HG02884 (cell line): Measurements from ENCODE around the gene MACROD2.

Experiments
- ATAC-seq: cut with Tn5 transposase; IDR thresholded peaks from one replicate; pipeline ENCODE4 v1.9.1; 2021; ENCODE audit warnings: mild to moderate bottlenecking, moderate library complexity; ENCODE audit not compliant: unreplicated experiment

MACROD2 gene

DNA sequence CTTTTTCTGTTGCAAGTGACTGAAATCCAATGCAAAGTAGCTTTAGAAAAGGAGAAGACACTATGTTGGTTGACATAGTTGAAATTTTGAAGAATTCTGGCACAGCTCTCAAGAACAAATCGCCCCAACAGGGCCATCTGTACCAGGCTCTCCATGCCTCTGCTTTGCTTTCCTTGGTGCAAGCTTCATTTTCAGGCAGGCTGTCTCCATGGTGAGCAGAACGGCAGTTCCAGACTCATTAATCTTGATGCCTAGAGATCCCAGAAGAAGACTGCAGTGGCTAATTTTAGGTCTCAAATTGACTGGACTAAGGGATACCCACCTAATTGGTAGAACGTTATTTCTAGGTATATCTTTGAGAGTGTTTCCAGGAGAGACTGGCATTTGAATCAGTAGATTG, 1292.8 kb downstream of the MACROD2 start:
- ATAC-seq = no peak

DNA sequence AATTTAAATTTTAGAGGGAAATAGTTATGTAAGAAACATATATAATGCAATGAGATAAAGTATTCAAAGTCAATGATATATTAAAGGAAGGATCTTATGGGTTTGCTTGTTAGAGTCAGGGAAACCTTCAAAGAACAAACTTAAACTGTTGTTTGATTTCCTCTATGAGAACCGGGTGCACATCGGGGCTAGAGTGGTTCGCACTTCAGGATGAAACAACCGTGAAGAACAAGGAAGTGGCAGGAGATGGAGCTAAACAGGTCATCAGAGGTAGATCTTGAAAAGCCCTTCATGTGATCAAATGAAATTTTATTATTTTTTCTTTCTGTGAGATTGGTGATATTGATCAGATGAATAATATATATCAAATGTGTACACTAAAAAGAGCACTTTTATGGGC, 1294.0 kb downstream of the MACROD2 start:
- no peak for ATAC-seq

DNA sequence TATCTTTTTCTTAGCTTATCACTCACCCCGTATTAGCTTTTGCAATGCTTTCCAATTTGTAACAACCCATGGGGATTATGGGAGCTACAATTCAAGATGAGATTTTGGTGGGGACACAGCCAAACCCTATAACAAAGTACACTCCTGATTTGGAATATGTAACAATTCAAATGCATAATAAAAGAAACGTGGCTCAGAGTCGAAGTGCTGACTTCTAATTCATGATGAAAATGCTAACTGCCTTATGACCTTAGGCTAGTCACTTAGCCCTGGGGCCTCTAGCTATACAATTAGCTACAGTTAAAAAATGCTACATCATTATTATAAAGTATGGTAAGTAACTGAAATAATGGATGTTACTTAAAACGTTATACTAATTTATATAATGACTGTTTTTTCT, 1297.1 kb downstream of the MACROD2 start:
- ATAC-seq = no peak

DNA sequence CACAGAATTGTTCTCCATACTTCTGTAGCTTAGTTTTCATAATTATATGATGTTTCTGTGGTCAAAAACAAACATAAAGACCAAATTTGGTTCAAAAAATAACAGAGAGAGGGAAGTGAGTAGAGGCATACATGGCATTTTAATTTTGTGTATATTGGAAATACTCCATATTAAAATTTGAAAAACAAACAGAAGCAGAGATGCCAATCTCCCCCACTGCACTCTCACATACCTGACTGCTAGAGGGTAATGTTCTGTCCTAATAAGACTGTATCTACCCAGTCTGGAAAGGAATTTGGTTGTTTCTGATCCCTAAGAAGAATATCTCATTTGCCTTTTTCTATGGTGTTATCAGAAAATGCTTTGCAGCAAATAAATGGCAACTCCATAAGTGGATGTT, 1301.1 kb downstream of the MACROD2 start:
- ATAC-seq = no peak

DNA sequence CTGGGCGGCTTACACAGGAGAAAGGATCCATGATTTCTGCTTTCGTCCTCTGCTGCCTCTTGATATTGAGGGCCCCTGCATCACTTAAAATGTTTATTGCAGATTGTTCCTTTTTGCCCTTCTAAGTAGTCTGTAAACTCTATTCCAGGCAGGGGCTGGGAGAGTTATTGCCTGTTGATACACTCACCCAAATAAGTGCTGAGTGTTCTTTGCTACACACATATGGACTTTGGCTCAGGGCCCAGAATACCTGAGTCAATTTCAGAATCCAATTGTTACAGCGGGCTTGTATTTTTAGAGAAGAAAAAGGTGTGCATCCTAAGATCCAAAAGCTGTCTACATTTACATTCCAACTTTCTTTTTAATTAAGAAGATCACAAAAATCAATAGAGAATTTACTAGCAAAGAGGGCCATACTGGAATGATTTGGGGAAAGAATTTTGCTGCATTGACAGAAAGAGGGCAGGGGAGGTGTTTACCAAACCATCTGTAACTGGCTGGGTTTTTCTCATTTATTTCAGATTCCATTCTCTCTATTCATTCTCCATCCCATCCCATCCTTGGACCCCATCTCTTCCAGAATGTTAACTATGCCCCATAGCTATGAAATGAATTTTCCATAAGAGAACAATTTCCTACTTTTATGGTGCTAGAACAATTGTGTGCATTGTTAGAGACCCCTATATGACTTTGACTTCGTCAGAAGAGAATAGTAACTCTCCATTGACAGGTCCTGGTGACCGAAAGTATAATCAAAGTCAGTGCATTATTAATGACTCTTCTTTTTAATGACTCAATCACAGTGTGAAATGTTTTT, 1302.0 kb downstream of the MACROD2 start:
- ATAC-seq = no peak

DNA sequence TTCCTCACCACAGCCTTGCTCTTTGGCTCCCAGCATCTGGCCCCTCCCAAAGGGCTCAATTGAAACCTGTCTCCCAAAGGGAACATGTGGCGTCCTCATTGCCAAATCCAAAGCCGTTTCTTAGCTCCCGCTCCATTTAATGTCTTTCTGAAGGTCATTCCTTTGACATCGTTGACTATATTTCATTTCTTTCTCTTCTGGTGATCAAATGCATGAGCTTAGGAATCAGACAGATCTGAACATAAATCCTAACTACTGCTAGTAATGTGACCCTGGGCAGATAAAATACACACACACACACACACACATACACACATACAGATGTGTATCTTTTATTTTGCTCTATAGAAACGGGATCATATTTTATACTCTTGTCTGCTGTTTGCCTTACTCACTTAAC, 1306.8 kb downstream of the MACROD2 start:
- ATAC-seq = no peak

DNA sequence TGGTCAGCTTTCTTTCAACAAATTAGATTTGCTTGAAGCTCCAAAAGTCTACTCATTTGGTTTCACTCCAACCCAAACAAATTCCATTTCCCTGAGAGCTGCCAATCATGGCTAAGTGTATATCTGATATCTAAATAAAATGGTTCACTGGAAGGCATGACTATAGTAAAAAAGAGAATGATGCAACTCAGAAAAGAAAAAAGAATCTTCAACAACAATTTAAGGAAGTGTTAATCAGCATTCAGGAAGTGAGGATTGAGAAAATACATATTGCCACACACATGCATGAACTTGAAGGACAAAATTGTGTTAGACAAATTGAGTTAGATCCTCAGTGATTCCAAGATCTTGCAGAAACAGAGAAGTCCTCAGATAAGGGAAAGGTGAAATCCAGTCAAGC, 1315.0 kb downstream of the MACROD2 start:
- ATAC-seq = no peak

DNA sequence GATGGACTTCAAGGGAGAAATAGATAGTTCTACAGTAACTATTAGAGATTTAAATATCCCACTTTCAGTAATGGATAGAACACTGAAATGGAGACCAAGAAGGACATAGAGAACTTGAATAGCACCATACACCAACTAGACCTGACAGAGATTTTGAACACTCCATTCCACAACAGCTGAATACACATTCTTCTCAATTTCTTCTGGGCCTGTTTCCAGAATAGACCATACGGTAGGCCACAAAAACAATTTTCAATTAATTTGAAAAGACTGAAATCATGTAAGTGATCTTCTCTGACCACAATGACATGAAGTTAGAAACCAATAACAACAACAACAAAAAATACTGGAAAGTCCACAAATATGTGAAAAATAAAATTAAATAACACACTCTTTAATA, 1321.2 kb downstream of the MACROD2 start:
- ATAC-seq = no peak

DNA sequence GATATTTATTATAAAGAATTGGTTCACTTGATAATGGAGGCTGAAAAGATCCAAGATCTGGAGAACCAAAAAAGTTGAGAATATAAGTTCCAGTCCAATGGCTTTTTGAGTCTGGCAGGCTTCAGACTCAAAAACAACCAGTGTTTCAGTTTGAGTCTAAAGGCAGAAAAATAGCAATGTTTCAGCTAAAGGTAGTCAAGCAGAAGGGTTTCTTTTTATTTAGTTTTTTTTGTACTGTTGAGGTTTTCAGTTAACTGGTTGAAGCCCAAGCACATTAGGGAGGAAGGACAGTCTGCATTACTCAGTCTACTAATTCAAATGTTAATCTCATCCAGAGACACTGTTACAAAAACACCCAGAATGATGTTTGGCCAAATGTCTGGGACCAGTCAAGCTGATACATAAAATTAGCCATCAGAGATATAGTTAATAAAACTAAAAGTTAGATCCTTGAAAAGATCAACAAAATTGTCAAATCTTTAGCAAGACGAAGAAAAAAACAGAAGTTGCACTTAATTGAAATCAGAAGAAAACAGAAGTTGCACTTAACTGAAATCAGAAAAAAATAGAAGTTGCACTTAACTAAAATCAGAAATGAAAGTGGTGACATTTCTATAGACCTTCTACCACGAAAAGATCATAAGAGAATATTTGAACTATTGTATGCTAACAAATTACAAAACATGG, 1322.4 kb downstream of the MACROD2 start:
- peak; percentile 78 for ATAC-seq

DNA sequence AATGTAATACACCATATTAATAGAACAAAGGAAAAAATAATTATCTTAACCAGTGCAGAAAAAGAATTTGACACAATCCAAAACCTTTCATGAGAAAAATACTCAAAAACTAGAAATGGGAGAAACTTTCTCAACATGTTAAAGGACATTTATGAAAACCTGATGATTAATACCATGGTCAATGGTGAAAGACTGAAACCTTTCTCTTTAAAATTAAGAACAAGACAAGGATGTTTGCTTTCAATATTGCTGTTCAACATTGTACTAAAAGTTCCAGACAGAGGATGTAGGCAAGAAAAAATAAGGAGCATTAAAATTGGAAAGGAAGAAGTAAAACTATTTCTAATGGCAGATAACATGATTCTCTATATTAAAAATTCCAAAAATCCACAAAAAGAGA, 1323.4 kb downstream of the MACROD2 start:
- ATAC-seq = peak; percentile 37

DNA sequence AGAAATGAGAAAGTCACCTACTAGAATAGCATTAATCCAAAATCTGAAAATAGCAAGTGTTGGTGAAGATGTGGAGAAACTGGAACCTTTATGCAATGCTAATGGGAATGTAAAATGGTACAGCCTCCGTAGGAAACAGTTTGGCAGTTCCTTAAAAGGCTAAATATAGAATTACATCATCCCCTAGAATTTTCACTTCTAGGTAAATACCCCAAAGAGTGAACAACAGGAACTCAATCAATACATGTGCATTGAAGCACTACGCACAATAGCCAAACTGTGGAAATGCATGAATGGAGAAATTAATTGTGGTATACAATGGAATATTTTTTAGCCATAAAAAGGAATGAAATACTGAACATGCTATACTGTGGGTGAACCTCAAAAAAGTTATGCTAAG, 1324.1 kb downstream of the MACROD2 start:
- ATAC-seq = no peak

DNA sequence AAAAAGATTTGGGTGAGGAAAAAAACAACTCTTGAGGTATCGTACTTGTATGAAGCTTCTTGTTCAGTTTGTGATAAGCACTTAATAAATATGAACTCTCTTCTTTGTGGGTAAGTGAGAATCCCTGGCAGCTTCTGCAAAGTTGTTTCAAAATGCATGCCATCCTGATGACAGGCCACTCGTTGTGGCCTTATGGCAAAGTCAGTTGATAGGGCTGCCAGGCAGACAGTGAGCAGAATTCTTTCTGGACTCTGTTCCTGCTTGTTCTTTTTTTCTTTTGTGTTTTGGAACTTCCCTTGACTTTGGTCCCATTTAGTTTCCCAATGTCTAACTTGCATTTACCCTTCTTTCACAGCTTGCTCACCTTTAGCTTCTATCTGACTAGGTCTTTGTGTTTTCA, 1325.6 kb downstream of the MACROD2 start:
- no peak for ATAC-seq

DNA sequence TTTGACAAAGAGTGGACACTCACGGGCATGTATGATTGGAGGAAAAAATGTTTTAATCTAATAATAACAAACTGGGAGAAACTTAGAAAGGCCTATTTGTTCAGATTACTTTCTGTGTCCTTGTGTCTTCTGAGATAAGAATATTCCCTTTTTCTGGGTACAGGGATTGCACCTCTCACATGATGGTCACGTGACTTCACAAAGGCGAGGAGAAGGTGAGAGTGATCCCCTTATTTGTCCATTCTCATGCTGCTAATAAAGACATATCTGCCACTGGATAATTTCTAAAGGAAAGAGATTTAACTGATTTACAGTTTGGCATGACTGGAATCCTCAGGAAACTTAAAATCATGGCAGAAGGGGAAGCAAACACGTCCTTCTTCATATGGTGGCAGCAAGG, 1331.8 kb downstream of the MACROD2 start:
- no peak for ATAC-seq

DNA sequence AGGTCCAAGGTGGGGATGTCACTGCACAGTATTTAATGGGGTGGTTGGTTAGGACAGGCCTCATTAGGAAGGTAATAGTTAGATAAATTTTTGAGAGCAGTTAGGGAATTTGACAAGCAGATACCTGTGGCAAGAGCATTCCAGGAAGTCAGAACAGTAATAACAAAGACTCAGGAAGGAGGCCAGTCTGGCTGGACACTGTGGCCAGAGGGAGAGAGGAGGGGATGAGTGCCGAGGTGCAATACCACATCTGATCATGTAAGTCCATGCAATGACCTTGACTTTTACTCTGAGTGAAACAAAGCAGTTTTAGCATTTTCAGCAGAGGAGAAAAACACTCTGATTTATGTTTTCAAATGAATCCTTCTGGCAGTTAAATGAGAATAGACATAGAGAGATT, 1332.8 kb downstream of the MACROD2 start:
- no peak for ATAC-seq

DNA sequence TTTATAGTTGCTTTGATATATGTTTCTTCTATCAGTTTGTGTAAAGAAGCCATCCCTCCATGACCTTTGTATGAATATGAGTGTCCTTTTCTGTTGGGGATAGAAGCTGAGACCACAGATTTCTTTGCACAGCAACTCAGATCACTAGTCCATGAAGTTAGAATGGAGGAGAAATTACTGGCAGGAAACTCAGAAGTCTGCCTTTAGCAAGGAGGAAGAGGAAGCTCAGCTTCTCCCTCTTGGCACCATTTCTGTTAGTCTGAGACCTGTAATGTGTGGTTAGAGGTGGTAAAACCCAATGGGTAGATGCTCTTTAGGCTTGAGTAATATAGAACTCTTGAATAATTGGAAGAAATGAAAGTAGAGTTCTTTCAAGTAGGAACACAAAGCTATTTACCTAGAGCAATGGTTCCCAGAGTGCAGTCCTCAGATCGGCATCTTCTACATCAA, 1337.4 kb downstream of the MACROD2 start:
- ATAC-seq = peak; percentile 80

DNA sequence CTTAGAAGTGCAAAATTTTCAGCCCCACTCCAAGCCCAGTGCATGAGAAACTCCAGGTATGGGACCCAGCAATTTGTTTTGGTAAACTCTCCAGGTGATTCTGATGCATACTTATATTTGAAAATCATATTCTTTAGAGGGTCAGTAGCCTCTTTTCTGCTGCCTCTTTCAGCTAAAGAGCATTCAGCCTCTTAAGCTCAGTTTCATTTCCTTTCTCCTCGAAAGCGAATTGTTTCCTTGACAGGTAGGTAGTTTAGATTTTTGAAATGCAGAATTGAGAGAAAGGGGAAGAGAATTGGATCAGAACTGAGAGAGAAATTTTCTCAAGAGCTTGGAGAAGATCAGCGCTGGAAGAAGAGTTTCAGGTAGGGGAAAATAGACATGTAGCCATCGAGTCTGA, 1337.9 kb downstream of the MACROD2 start:
- ATAC-seq = peak; percentile 31

DNA sequence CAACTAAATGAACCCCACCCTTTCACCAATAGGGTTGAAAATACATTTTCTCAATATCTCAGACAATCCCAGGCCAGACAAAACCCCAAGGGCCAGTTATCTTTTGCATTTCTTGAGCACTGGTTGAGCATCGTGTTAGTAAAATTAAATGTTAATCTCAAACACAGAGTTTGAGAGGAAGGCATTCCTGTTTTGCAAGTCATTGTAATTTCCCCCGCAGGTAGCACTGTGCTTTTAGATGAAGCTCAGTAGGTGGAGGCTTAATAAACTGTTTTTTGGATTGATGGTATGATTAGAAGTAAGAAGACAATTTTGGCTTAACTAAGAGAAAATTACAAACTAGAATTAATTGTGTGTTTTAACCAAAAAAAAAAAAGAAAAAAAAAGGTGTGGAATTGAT, 1340.7 kb downstream of the MACROD2 start:
- ATAC-seq = no peak

DNA sequence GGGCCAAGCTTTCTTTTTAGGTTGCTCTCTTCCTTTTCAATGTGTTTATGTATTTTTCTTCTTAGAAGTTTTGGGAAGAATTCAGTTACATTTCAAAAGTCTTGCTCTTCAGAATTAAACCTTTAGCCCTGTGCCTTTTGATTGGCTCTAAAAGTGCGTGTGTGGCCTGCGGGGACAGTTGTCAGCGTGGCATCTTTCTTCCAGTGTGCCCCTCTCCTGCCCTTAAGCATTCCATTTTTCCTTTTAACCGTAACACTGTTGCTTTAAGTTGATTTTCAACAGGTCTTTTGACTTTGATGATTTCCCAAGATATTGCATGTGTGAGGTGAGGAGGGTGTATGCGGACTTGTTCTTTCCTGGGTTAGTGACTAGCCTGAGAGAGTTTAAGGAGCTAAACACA, 1341.2 kb downstream of the MACROD2 start:
- ATAC-seq = no peak

DNA sequence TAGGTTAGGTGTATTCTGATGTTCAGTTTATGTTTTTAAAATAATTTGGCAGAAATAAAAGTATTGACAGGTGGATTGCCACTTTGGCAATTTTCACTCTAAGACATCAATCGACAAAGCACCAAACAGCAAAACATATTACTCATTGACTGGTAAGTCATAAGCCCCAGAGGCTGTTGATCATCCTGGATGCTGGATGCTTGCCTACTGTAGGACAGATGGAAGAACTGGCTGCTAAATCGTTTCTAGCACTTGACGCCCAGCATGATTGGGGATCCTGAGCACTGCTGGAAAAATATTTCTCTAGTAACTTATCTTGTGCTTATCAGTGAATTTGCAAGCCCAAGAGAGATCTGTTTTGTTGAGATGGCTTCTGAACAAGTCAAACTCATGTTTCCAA, 1343.9 kb downstream of the MACROD2 start:
- ATAC-seq = no peak

DNA sequence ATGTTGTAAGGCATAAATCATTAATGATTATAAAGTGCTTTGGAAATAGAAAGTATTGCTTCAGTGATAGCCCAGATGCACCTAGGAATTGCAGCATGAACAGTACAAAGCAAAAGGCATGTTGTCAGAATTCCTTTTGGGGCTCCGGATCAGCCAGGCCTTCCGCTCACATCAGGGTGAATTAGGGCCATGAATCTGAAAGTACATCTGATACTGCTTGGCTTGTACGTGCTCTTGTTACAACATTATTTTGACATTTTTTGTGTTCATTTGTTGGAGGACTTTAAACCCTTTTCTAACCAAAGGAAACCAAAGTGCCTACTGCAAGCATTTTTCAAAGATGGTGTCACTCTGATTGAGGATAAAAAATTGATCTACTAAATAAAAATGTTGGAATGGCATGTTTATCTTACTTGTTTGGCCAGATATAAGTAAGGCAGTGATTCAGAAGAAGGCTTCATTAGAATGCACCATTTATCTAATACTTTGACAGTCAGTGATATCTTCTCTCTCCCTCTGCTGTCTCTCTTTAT, 1347.7 kb downstream of the MACROD2 start:
- no peak for ATAC-seq

DNA sequence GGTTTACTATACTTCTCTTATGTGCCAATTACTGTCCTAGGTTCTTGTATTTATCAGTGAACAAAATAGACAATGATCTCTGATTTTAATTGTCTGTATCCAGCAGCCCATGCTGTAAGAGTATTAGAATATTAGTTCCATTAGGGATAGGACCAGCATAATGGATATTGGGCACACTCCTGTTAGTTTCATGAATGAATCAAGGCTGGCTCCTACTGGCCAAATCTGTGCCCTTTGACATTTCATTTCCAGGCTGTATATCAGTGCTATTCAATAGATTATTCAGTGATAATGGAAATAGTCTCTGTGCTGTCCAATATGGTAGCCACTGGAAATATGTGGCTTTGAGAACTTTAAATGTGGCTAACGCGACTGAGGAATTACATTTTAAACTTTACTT, 1350.0 kb downstream of the MACROD2 start:
- no peak for ATAC-seq

DNA sequence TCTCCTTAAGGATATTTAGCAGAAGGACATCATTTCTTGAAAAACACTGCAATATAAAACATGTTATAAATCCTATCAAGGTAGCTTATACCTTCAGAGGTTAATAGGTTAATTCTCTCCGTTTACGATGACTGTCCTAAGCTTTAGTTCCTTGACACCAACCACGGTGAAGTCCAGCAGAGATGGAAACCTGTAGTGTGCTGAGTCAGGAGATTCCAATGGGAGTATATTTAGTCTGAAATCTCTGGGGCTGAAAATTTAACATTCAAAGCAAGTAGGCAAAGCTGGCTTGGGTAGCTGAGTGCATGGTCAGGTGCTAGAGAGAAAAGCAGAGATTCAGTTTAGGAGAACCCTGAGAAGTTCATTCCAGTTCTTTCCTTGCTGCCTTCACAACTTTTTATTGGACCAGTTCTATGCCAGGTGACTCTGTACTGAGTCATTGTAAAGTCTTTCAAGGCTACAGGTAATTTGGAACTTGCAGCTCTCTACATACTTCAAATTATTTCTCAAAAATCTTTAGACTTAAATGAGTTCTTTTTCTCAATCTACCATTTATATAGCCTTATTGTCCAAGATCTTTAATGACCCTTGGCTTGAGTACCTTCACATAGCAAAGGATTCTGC, 1351.5 kb downstream of the MACROD2 start:
- ATAC-seq = no peak
